ENCODE data around the gene MOCS1. TPM values are rescaled to one million over a fixed set of nuclear protein-coding genes. Genes with fewer than 3 reads are reported as not detected.
A peak's percentile ranks its signal among the peaks of the same experiment; 100 is the strongest.

Gene MOCS1
- total and polyA plus RNA-seq, 12 donors, result 10.2 to 41.4 (median 26.0) TPM

GRCh38 chr6:39859025-39859424 lies 75.2 kb downstream of the MOCS1 start:
- no peak for DNase-seq
- 95 to 98% (median 98%) methylated on average over 2 of the region's 2 CpGs for WGBS, 4 donors
- H3K4me1 ChIP-seq (replicated peaks in 1 of 2), result peaks cover 0 to 8% of the 10 kb centered on the region in 2 donors
- H3K36me3 ChIP-seq (replicated peaks in 1 of 2), result peaks cover 0 to 35% of the 10 kb centered on the region in 2 donors
- H3K9me3 ChIP-seq (replicated peaks in 1 of 3), result no peaks in the 10 kb centered on the region
- intact Hi-C loops (cut with DNase I), result no loop called here
- no peak for TF ChIP-seq CTCF (IDR thresholded peaks at IDR 0.05)
- no peak for TF ChIP-seq POLR2A (IDR thresholded peaks at IDR 0.05)
- no peaks in the 10 kb centered on the region for H3K27me3 ChIP-seq
- H3K4me3 ChIP-seq, result no peak overlapping the region
- H3K27ac ChIP-seq, result no peak overlapping the region

GRCh38 chr6:39855356-39855995 lies 78.8 kb downstream of the MOCS1 start:
- intact Hi-C loops (cut with DNase I), result no loop called here
- H3K27me3 ChIP-seq, result no peaks in the 10 kb centered on the region
- H3K9me3 ChIP-seq (replicated peaks in 1 of 3), result no peaks in the 10 kb centered on the region
- H3K27ac ChIP-seq, result peak overlapping the region in 2 of 5 donors; percentile 23 to 69
- no peak for TF ChIP-seq POLR2A (IDR thresholded peaks at IDR 0.05)
- TF ChIP-seq CTCF (IDR thresholded peaks at IDR 0.05), result no peak
- no peak overlapping the region for H3K4me3 ChIP-seq
- H3K36me3 ChIP-seq (replicated peaks in 1 of 2), result peaks cover 0 to 22% of the 10 kb centered on the region in 2 donors
- peaks cover 5 to 42% of the 10 kb centered on the region in 2 donors for H3K4me1 ChIP-seq (replicated peaks in 1 of 2)
- no peak for DNase-seq
- WGBS, 4 donors, result 79 to 88% (median 85%) methylated on average over 7 of the region's 7 CpGs

Other genes starting within 250 kb of the MOCS1 start
- gene KIF6, start 209.1 kb downstream of the MOCS1 start, total RNA-seq, result 1 to 10 TPM in 4 of 9 donors, under 1 TPM in 5; 0.52 to 4.2 (median 0.75) TPM
- 1 to 10 TPM in 1 of 3 donors, under 1 TPM in 2; 0.64 to 2.0 (median 0.67) TPM for gene KIF6, start 209.1 kb downstream of the MOCS1 start, polyA plus RNA-seq
- 10 to 100 TPM; 39.0 to 72.1 (median 57.2) TPM for gene DAAM2, start 142.1 kb downstream of the MOCS1 start, total RNA-seq
- 10 to 100 TPM; 28.1 to 50.6 (median 31.6) TPM for gene DAAM2, start 142.1 kb downstream of the MOCS1 start, polyA plus RNA-seq